Coronary artery (tissue), 2 donors: ENCODE measurements around the gene C3orf20.

Experiments used
- DNase-seq: peaks from one replicate; pipeline ENCODE4 v3.0.0-alpha.2; 2017; ENCODE audit warnings: low spot score
- H3K27ac ChIP-seq, 2 donors: fragments of 200-600 bp; sonication (generic); one replicate each; pipeline ENCODE4 v1.5.1; 2016 to 2019
- H3K4me3 ChIP-seq: fragments of 200-600 bp; sonication (generic); 2 replicates; pipeline ENCODE4 v1.5.1; 2016; ENCODE audit warnings: mild to moderate bottlenecking, moderate library complexity
- CTCF ChIP-seq: fragments of 200-600 bp; sonication (generic); IDR thresholded peaks from one replicate; pipeline ENCODE4 v1.5.1; 2019; ENCODE audit warnings: antibody characterized with exemption

Gene C3orf20

GRCh38 chr3:14674841-14675240, at the start of gene C3orf20:
Gene C3orf20 (plus strand): TSS chr3:14675141. CDS start chr3:14682714, 7,573 bp downstream.
- no peak for TF ChIP-seq CTCF
- DNase-seq = no peak
- Histone ChIP-seq H3K4me3 (no peak within 1 kb of the TSS), H3K27ac (no peak within 1 kb of the TSS)

GRCh38 chr3:14625443-14625842, 49.5 kb upstream of the C3orf20 start:
- Histone ChIP-seq H3K4me3 (no peak overlapping the region), H3K27ac (no peak overlapping the region)
- no peak for TF ChIP-seq CTCF
- no peak for DNase-seq

- no peak for DNase-seq
- no peak for TF ChIP-seq CTCF
- H3K27ac ChIP-seq = no peak overlapping the region
These were observed 47.1 kb upstream of the C3orf20 start for GRCh38 chr3:14627815-14628214.

GRCh38 chr3:14628406-14628805, 46.5 kb upstream of the C3orf20 start:
- no peak overlapping the region for H3K4me3 ChIP-seq
- TF ChIP-seq CTCF = no peak
- H3K27ac ChIP-seq = no peak overlapping the region
- DNase-seq = no peak

More at GRCh38 chr3:14627815-14628214, 47.1 kb upstream of the C3orf20 start:
- H3K4me3 ChIP-seq = no peak overlapping the region

GRCh38 chr3:14630404-14631100, 44.4 kb upstream of the C3orf20 start:
- no peak for TF ChIP-seq CTCF
- H3K27ac ChIP-seq = no peak overlapping the region
- H3K4me3 ChIP-seq = no peak overlapping the region
- DNase-seq = no peak

GRCh38 chr3:14631101-14631497, 43.8 kb upstream of the C3orf20 start:
- Histone ChIP-seq H3K4me3 (no peak overlapping the region), H3K27ac (no peak overlapping the region)
- no peak for TF ChIP-seq CTCF
- DNase-seq = no peak

- H3K27ac ChIP-seq = no peak overlapping the region
- TF ChIP-seq CTCF = no peak
- DNase-seq = no peak
- H3K4me3 ChIP-seq = no peak overlapping the region
These were observed 43.1 kb upstream of the C3orf20 start for GRCh38 chr3:14631687-14632441.
